H9 (cell line): ENCODE measurements around the gene C12orf75. TPM values are rescaled to one million over a fixed set of nuclear protein-coding genes. Genes with fewer than 3 reads are reported as not detected.
"Not testable (repeated sequence)": the region's sequence is repeated elsewhere in the genome, so short reads cannot be mapped to it uniquely, and the experiment has no call there.

Experiments
- DNase-seq: peaks from one replicate; pipeline ENCODE4 v3.0.0-alpha.2; 2017
- H2AFZ ChIP-seq: one replicate; pipeline ENCODE4 v1.6.1; 2013; ENCODE audit warnings: mild to moderate bottlenecking, low read length, control low read depth, moderate library complexity
- H2AK5ac ChIP-seq: 2 replicates; pipeline ENCODE4 v1.6.1; 2013; ENCODE audit warnings: low read length, control low read depth, mixed read lengths; ENCODE audit not compliant: insufficient read length
- H2BK120ac ChIP-seq: one replicate; pipeline ENCODE4 v1.6.1; 2013; ENCODE audit warnings: low read depth, mild to moderate bottlenecking, low read length, control low read depth, inconsistent platforms; ENCODE audit not compliant: poor library complexity, severe bottlenecking
- H2BK12ac ChIP-seq: 2 replicates; pipeline ENCODE4 v1.6.1; 2013; ENCODE audit warnings: low read length, control low read depth, mixed read lengths, low read depth; ENCODE audit not compliant: insufficient read length
- H2BK15ac ChIP-seq: 2 replicates; pipeline ENCODE4 v1.6.1; 2013; ENCODE audit warnings: low read depth, low read length, control low read depth
- H2BK20ac ChIP-seq: one replicate; pipeline ENCODE4 v1.6.1; 2013; ENCODE audit warnings: low read depth, mild to moderate bottlenecking, low read length, control low read depth, inconsistent platforms; ENCODE audit not compliant: poor library complexity, severe bottlenecking
- H2BK5ac ChIP-seq: 2 replicates; pipeline ENCODE4 v1.6.1; 2013; ENCODE audit warnings: low read length, control low read depth, mixed read lengths; ENCODE audit not compliant: insufficient read length
- H3K14ac ChIP-seq: 2 replicates; pipeline ENCODE4 v1.6.1; 2013; ENCODE audit warnings: low read length, control low read depth; ENCODE audit not compliant: insufficient read depth
- H3K18ac ChIP-seq: 2 replicates; pipeline ENCODE4 v1.6.1; 2013; ENCODE audit warnings: low read depth, mild to moderate bottlenecking, mixed read lengths, low read length, control low read depth; ENCODE audit not compliant: insufficient read length
- H3K23ac ChIP-seq: 2 replicates; pipeline ENCODE4 v1.6.1; 2013; ENCODE audit warnings: low read length, control low read depth, mixed read lengths, low read depth; ENCODE audit not compliant: insufficient read length
- H3K23me2 ChIP-seq: 2 replicates; pipeline ENCODE4 v1.6.1; 2013; ENCODE audit warnings: low read depth, mild to moderate bottlenecking, mixed read lengths, low read length, control low read depth; ENCODE audit not compliant: insufficient read length, poor library complexity, severe bottlenecking
- H3K27ac ChIP-seq: 2 replicates; pipeline ENCODE4 v1.5.1; 2013; ENCODE audit warnings: low read length, control low read depth, mixed read lengths, low read depth; ENCODE audit not compliant: insufficient read length
- H3K27me3 ChIP-seq: 2 replicates; pipeline ENCODE4 v1.6.1; 2013; ENCODE audit warnings: low read length, control low read depth, inconsistent platforms; ENCODE audit not compliant: insufficient read depth
- H3K4ac ChIP-seq: 2 replicates; pipeline ENCODE4 v1.6.1; 2013; ENCODE audit warnings: low read depth, mild to moderate bottlenecking, control low read depth, inconsistent platforms, low read length, moderate library complexity
- H3K4me1 ChIP-seq: 2 replicates; pipeline ENCODE4 v1.6.1; 2013; ENCODE audit warnings: low read length, control low read depth, inconsistent platforms; ENCODE audit not compliant: insufficient read depth
- H3K4me2 ChIP-seq: 2 replicates; pipeline ENCODE4 v1.6.1; 2013; ENCODE audit warnings: low read length, control low read depth, mixed read lengths; ENCODE audit not compliant: insufficient read length, insufficient read depth
- H3K56ac ChIP-seq: 2 replicates; pipeline ENCODE4 v1.6.1; 2013; ENCODE audit warnings: low read depth, mild to moderate bottlenecking, mixed read lengths, low read length, control low read depth; ENCODE audit not compliant: insufficient read length
- H3K79me1 ChIP-seq: 2 replicates; pipeline ENCODE4 v1.6.1; 2013; ENCODE audit warnings: low read depth, mild to moderate bottlenecking, moderate library complexity, low read length, control low read depth, inconsistent platforms; ENCODE audit not compliant: insufficient read depth, poor library complexity, severe bottlenecking
- H3K79me2 ChIP-seq: 2 replicates; pipeline ENCODE4 v1.6.1; 2013; ENCODE audit warnings: low read length, control low read depth, inconsistent platforms; ENCODE audit not compliant: insufficient read depth
- H3K9ac ChIP-seq: 2 replicates; pipeline ENCODE4 v1.6.1; 2013; ENCODE audit warnings: low read length, control low read depth, mixed read lengths; ENCODE audit not compliant: insufficient read length; ENCODE audit errors: extremely low read depth
- H3K9me3 ChIP-seq: one replicate; pipeline ENCODE4 v1.6.1; 2013; ENCODE audit warnings: low read depth, low read length, inconsistent platforms; ENCODE audit not compliant: control insufficient read depth
- H3T11ph ChIP-seq: one replicate; pipeline ENCODE4 v1.6.1; 2013; ENCODE audit warnings: mild to moderate bottlenecking, low read length, control low read depth, inconsistent platforms
- H4K20me1 ChIP-seq: one replicate; pipeline ENCODE4 v1.6.1; 2013; ENCODE audit not compliant: control insufficient read depth, insufficient read length, insufficient read depth
- H4K5ac ChIP-seq: 2 replicates; pipeline ENCODE4 v1.6.1; 2013; ENCODE audit warnings: low read depth, mild to moderate bottlenecking, mixed read lengths, low read length, control low read depth; ENCODE audit not compliant: insufficient read length
- H4K8ac ChIP-seq: replicated peaks from 2 replicates; pipeline ENCODE4 v1.6.1; 2013; ENCODE audit warnings: low read length, control low read depth, mixed read lengths, low read depth; ENCODE audit not compliant: insufficient read length
- H4K91ac ChIP-seq: 2 replicates; pipeline ENCODE4 v1.6.1; 2013; ENCODE audit warnings: low read depth, mild to moderate bottlenecking, moderate library complexity, mixed read lengths, low read length, control low read depth; ENCODE audit not compliant: insufficient read length
- H3K27ac Mint-ChIP-seq, 3 experiments: 2 replicates in 2 of 3; 3 replicates in 1 of 3; pipeline ENCODE4 v1.8.0; 2020 to 2021; ENCODE audit warnings: mixed read lengths in 3 of 3, mild to moderate bottlenecking in 1 of 3, moderate library complexity in 1 of 3
- H3K27me3 Mint-ChIP-seq: 2 replicates; pipeline ENCODE4 v1.8.0; 2021; ENCODE audit warnings: low read depth, mild to moderate bottlenecking, moderate library complexity, mixed read lengths
- H3K36me3 Mint-ChIP-seq, 3 experiments: 2 replicates in 2 of 3; 3 replicates in 1 of 3; pipeline ENCODE4 v1.8.0; 2020 to 2021; ENCODE audit warnings: low read depth in 3 of 3, mixed read lengths in 3 of 3; ENCODE audit not compliant: insufficient read depth in 1 of 3
- H3K4me1 Mint-ChIP-seq, 2 experiments: 2 replicates each; pipeline ENCODE4 v1.8.0; 2020; ENCODE audit warnings: mixed read lengths in 2 of 2
- H3K4me3 Mint-ChIP-seq, 2 experiments: 2 replicates in 1 of 2; 3 replicates in 1 of 2; pipeline ENCODE4 v1.8.0; 2020 to 2021; ENCODE audit warnings: mild to moderate bottlenecking in 2 of 2, mixed read lengths in 2 of 2, moderate library complexity in 1 of 2
- H3K9me3 Mint-ChIP-seq, 2 experiments: 2 replicates in 1 of 2; 3 replicates in 1 of 2; pipeline ENCODE4 v1.8.0; 2020; ENCODE audit warnings: mild to moderate bottlenecking in 2 of 2, mixed read lengths in 2 of 2, moderate library complexity in 1 of 2
- WGBS: extraction: QIAGEN DNeasy Blood & Tissue Kit; methylation state at CpG from one replicate; pipeline ENCODE4 v1.1.7; 2013; ENCODE audit warnings: missing lambda C conversion rate, low lambda C conversion rate, mixed read lengths; ENCODE audit not compliant: insufficient read length; ENCODE audit errors: extremely low coverage; 5-methylcytosine and 5-hydroxymethylcytosine counted together
- total RNA-seq: library from RNA; stranded (reverse); gene quantifications from 2 replicates; pipeline ENCODE4 v1.2.1, GENCODE V29; 2021

C12orf75 gene
- total RNA-seq, 1 experiment from 2014 or later = 37.9 TPM

GRCh38 chr12:105308839-105309238 lies 21.7 kb upstream of the C12orf75 start:
- H3K9me3 ChIP-seq, H2BK15ac ChIP-seq, H3K27me3 Mint-ChIP-seq, H2BK20ac ChIP-seq, H3K27me3 ChIP-seq, H3K23me2 ChIP-seq, H2BK120ac ChIP-seq, H4K91ac ChIP-seq, H4K8ac ChIP-seq, H3K23ac ChIP-seq, H2AK5ac ChIP-seq, H2AFZ ChIP-seq, H3K79me2 ChIP-seq, H3K4me1 ChIP-seq, H3T11ph ChIP-seq, H3K56ac ChIP-seq, H4K20me1 ChIP-seq, H3K4me3 Mint-ChIP-seq, H3K4me2 ChIP-seq, H3K27ac Mint-ChIP-seq, H2BK5ac ChIP-seq, H3K27ac ChIP-seq, H3K9ac ChIP-seq, H3K4me1 Mint-ChIP-seq, H3K18ac ChIP-seq, DNase-seq, H2BK12ac ChIP-seq, H3K79me1 ChIP-seq, H4K5ac ChIP-seq, H3K14ac ChIP-seq, H3K4ac ChIP-seq: not testable (repeated sequence)
- Mint-ChIP-seq H3K9me3 (peaks cover 33 to 60% of the 10 kb centered on the region in 2 experiments), H3K36me3 (peaks cover 5 to 31% (median 24%) of the 10 kb centered on the region in 3 experiments)
- WGBS = no CpG with 5 or more reads among the region's 4 CpGs

- H3K23me2 ChIP-seq, H4K20me1 ChIP-seq, H4K5ac ChIP-seq, H3K4ac ChIP-seq, H3K79me1 ChIP-seq, H2BK5ac ChIP-seq, H3K14ac ChIP-seq, H4K8ac ChIP-seq, H3T11ph ChIP-seq, H3K79me2 ChIP-seq, H2BK15ac ChIP-seq, H3K9me3 ChIP-seq, H3K4me1 ChIP-seq, H3K4me2 ChIP-seq, H3K27ac ChIP-seq, H2BK120ac ChIP-seq, H3K23ac ChIP-seq, H2AK5ac ChIP-seq, H3K27ac Mint-ChIP-seq, H2BK20ac ChIP-seq, H3K4me3 Mint-ChIP-seq, DNase-seq, H3K27me3 Mint-ChIP-seq, H2BK12ac ChIP-seq, H3K27me3 ChIP-seq, H4K91ac ChIP-seq, H3K9ac ChIP-seq, H3K4me1 Mint-ChIP-seq, H3K18ac ChIP-seq, H3K56ac ChIP-seq, H2AFZ ChIP-seq: not testable (repeated sequence)
- WGBS = no CpG with 5 or more reads among the region's 3 CpGs
- H3K9me3 Mint-ChIP-seq = peaks cover 39 to 62% of the 10 kb centered on the region in 2 experiments
- H3K36me3 Mint-ChIP-seq = peaks cover 10 to 36% (median 29%) of the 10 kb centered on the region in 3 experiments
Measured at GRCh38 chr12:105309384-105309783, 21.1 kb upstream of the C12orf75 start.
